Measurements from ENCODE around the gene FEZ2.

Gene FEZ2

GRCh38 chr2:36526226-36526625, 71.7 kb downstream of the FEZ2 start:
- no peak for DNase-seq

GRCh38 chr2:36525245-36525644, 72.7 kb downstream of the FEZ2 start:
- DNase-seq: no peak

- DNase-seq: no peak
Measured at GRCh38 chr2:36523153-36523552, 74.8 kb downstream of the FEZ2 start.

DNA sequence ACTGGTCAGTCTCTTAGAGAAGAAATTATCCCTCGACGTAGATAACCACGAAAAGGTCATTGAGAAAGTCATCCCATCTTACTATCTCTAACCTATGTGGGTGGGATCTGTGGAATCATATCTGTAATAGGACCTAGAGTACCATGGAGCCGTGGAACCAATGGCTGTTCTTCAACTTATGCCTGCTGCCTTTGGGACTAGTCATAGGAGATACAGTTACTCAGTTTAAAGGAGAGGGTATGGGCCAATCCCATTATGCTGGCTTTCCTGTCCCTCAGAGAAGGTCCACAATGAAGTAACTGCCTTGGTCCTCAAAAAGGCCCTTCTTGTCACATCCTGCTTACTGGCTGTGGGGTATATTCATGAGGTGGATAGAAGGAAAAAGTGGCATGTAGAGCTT, 77.5 kb downstream of the FEZ2 start:
- no peak for DNase-seq

DNA sequence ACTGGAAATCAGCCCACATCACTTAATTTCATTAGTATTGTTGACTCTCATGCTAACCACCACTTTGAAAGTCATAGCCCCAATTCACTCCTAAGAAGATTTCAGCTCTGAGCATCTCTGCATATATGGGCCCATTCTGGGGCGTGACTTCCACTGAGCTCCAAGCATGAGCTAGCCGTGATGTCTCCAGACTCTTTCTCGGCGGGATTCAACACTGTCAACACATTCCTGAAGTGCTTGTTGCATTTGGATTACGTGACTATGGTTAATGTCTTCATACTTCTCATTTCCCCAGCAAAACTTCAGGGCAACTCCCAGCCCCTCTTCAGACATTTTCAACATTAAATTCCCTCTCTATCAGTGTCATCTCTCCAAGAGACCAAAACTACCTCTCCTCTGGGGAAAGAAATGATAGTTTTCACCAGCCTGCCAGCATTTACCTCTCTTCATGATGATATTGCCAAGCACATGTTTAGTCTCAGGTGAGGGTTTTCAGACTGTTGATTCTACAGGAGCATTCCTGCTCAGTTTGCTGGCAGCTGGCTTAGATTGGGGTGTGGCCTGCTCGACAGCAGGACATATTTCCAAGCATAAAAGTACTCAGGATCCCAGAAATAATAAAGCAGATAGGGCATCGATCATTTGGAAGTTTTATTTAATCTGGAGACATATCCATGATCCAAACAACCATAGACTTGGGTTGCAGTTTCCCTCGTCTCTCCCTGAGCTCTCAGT, 81.7 kb downstream of the FEZ2 start:
- no peak for DNase-seq

DNA sequence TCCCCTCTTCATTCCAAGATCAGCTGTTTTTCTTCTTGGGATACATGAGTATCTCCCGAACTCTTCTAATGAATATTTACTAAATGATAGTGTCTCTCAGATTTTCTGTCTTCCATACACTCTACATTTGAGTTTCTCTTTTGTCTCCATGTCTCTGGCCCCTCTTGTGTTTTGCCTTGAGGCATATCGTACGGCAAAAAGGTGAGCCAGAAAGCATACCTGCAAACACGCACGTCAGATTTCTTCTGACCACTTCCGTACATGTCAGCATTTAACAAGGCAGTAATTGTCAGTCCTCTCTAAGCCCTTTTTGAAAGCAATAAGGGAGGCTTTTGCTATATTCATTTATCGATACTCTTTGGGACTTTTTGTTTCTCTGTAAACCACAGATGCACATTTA, 82.4 kb downstream of the FEZ2 start:
- DNase-seq: no peak

GRCh38 chr2:36513661-36514060, 84.3 kb downstream of the FEZ2 start:
- no peak for DNase-seq

- DNase-seq: no peak
Measured at GRCh38 chr2:36512705-36513104, 85.3 kb downstream of the FEZ2 start.

- DNase-seq: no peak
Measured at GRCh38 chr2:36511858-36512603, 85.9 kb downstream of the FEZ2 start.

GRCh38 chr2:36509075-36509474, 88.9 kb downstream of the FEZ2 start:
- DNase-seq: no peak

GRCh38 chr2:36507408-36507812, 90.6 kb downstream of the FEZ2 start:
- peak; percentile 4 for DNase-seq

Measured in NCI-H1105 (cell line).